Measurements from ENCODE around the gene KPNB1.

KPNB1 gene

GRCh38 chr17:47695429-47696376 lies 46.0 kb downstream of the KPNB1 start:
- H3K9me3 Mint-ChIP-seq (ENCODE audit: low read depth): no peaks in the 10 kb centered on the region
- H3K27me3 Mint-ChIP-seq: no peaks in the 10 kb centered on the region
- peaks cover 4% of the 10 kb centered on the region for H3K36me3 Mint-ChIP-seq
- H3K27ac Mint-ChIP-seq: peak overlapping the region; percentile 91
- H3K4me3 Mint-ChIP-seq: peak overlapping the region; percentile 88
- H3K4me1 Mint-ChIP-seq (ENCODE audit: low read depth): peaks cover 57% of the 10 kb centered on the region

- peaks cover 6% of the 10 kb centered on the region for H3K36me3 Mint-ChIP-seq
- peak overlapping the region; percentile 73 for H3K27ac Mint-ChIP-seq
- H3K9me3 Mint-ChIP-seq (ENCODE audit: low read depth): no peaks in the 10 kb centered on the region
- H3K4me3 Mint-ChIP-seq: peak overlapping the region; percentile 88
- H3K27me3 Mint-ChIP-seq: no peaks in the 10 kb centered on the region
- H3K4me1 Mint-ChIP-seq (ENCODE audit: low read depth): peaks cover 63% of the 10 kb centered on the region
These were observed 47.3 kb downstream of the KPNB1 start for GRCh38 chr17:47696717-47697642.

- no peaks in the 10 kb centered on the region for H3K9me3 Mint-ChIP-seq (ENCODE audit: low read depth)
- H3K36me3 Mint-ChIP-seq: peaks cover 6% of the 10 kb centered on the region
- H3K27me3 Mint-ChIP-seq: no peaks in the 10 kb centered on the region
- peaks cover 59% of the 10 kb centered on the region for H3K4me1 Mint-ChIP-seq (ENCODE audit: low read depth)
- peak overlapping the region; percentile 82 for H3K27ac Mint-ChIP-seq
- H3K4me3 Mint-ChIP-seq: peak overlapping the region; percentile 65
These were observed 48.4 kb downstream of the KPNB1 start for GRCh38 chr17:47697906-47698711.

- peak overlapping the region; percentile 65 for H3K4me3 Mint-ChIP-seq
- H3K36me3 Mint-ChIP-seq: peaks cover 6% of the 10 kb centered on the region
- H3K27me3 Mint-ChIP-seq: no peaks in the 10 kb centered on the region
- H3K9me3 Mint-ChIP-seq (ENCODE audit: low read depth): no peaks in the 10 kb centered on the region
- peaks cover 63% of the 10 kb centered on the region for H3K4me1 Mint-ChIP-seq (ENCODE audit: low read depth)
- H3K27ac Mint-ChIP-seq: peak overlapping the region; percentile 82
These were observed 49.2 kb downstream of the KPNB1 start for GRCh38 chr17:47698749-47699535.

- no peaks in the 10 kb centered on the region for H3K27me3 Mint-ChIP-seq
- peaks cover 69% of the 10 kb centered on the region for H3K4me1 Mint-ChIP-seq (ENCODE audit: low read depth)
- no peaks in the 10 kb centered on the region for H3K9me3 Mint-ChIP-seq (ENCODE audit: low read depth)
- H3K4me3 Mint-ChIP-seq: peak overlapping the region; percentile 67
- peak overlapping the region; percentile 64 for H3K27ac Mint-ChIP-seq
- H3K36me3 Mint-ChIP-seq: peaks cover 6% of the 10 kb centered on the region
These were observed 49.8 kb downstream of the KPNB1 start for GRCh38 chr17:47699536-47699840.

DNA sequence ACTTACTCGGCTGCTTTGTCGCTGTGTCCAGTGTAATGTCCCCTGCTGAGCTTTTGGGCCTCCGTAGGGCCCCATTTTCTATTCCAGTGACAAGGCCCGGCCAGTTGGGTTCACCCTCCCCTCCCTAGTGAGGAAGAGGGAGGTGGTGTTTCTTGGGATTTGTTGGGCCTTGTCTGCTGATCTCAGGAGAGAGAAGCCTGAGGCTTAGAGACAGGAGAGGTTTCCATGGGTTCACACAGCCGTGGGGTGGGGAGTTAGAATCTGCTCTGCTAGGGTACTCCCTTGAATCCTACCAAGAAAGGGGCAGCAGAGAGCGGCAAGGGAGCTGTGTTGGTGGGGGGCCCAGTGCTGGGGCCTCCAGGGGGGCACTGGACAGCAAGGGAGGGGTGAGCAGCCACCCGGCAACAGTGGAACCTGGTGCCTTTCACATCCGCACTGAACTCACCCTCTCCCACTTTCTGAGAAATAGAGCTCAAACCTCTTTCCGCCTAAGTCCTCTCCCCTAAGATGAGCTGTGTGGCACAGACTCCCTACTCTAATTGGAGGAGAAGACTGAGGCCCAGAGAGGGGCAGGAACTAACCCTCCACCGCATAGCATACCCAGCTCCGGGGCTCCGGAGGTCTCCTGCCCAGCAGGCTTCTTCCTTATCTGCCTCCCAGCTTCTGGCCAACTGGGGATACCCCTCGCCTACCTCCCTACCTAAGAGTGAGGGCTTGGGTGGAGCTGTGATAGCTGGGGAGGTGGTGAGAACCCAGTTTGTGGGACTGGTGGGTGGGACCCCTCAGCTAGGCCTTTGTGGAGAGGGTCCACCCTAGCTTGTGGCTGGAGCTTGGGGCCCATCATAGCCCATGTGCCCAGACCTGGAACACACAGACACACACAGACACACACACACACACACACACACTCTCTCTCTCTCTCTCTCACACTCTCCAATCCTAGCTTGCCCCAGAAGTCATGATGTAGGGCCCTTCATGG lies 51.0 kb downstream of the KPNB1 start:
- Mint-ChIP-seq H3K4me3 (peak overlapping the region; percentile 52), H3K27me3 (no peaks in the 10 kb centered on the region), H3K36me3 (peaks cover 8% of the 10 kb centered on the region), H3K9me3 (ENCODE audit: low read depth) (no peaks in the 10 kb centered on the region), H3K27ac (peak overlapping the region; percentile 83), H3K4me1 (ENCODE audit: low read depth) (peaks cover 73% of the 10 kb centered on the region)

DNA sequence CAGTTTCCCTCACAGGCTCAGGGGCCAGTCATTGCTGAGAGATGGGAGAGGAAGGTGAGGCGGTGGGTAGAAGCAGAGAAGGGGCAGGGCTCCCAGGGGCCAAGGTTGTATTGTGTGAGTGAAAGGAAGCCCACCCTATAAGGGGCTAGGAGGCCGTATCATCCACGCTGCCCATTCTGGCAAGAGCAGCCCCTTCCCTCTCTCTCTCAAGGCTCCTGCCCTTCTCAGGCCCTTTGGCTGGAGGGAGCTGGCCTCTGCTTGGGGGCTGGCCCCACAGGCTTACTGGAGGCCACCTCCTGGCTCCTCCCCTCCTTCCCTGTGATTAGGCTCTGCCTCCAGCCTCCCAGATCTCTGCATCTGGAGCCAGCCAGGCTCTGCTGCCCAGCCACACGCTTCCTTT lies 51.9 kb downstream of the KPNB1 start:
- peaks cover 77% of the 10 kb centered on the region for H3K4me1 Mint-ChIP-seq (ENCODE audit: low read depth)
- peak overlapping the region; percentile 83 for H3K27ac Mint-ChIP-seq
- peaks cover 8% of the 10 kb centered on the region for H3K36me3 Mint-ChIP-seq
- no peaks in the 10 kb centered on the region for H3K27me3 Mint-ChIP-seq
- H3K4me3 Mint-ChIP-seq: peak overlapping the region; percentile 52
- H3K9me3 Mint-ChIP-seq (ENCODE audit: low read depth): no peaks in the 10 kb centered on the region

GRCh38 chr17:47702391-47702995 lies 52.8 kb downstream of the KPNB1 start:
- H3K36me3 Mint-ChIP-seq: peaks cover 6% of the 10 kb centered on the region
- peaks cover 78% of the 10 kb centered on the region for H3K4me1 Mint-ChIP-seq (ENCODE audit: low read depth)
- no peaks in the 10 kb centered on the region for H3K9me3 Mint-ChIP-seq (ENCODE audit: low read depth)
- H3K4me3 Mint-ChIP-seq: peak overlapping the region; percentile 51
- no peaks in the 10 kb centered on the region for H3K27me3 Mint-ChIP-seq
- H3K27ac Mint-ChIP-seq: peak overlapping the region; percentile 83

DNA sequence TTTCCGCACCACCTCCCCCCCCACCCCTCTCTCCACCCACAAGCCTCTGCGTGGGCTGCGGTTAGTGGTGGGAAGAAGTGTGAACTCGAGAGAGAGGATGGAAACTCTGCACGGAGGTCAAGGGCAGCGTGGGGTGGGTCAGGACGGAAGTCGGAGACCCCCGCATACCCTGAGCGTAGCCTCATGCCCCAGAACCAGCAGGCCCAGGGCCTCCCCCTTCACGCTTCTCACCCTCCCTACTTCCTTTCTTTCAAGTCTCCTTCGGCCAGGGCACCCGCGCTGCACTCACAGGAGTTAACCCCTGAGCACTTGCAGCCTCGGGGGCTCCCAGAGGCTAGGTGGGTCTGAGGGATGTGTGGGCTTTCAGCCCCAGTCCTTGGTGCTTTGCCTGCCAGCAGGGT lies 53.5 kb downstream of the KPNB1 start:
- no peaks in the 10 kb centered on the region for H3K27me3 Mint-ChIP-seq
- peaks cover 6% of the 10 kb centered on the region for H3K36me3 Mint-ChIP-seq
- H3K4me3 Mint-ChIP-seq: peak overlapping the region; percentile 82
- H3K9me3 Mint-ChIP-seq (ENCODE audit: low read depth): no peaks in the 10 kb centered on the region
- peak overlapping the region; percentile 94 for H3K27ac Mint-ChIP-seq
- peaks cover 78% of the 10 kb centered on the region for H3K4me1 Mint-ChIP-seq (ENCODE audit: low read depth)

GRCh38 chr17:47703671-47704070 lies 54.0 kb downstream of the KPNB1 start:
- Mint-ChIP-seq H3K4me1 (ENCODE audit: low read depth) (peaks cover 74% of the 10 kb centered on the region), H3K9me3 (ENCODE audit: low read depth) (no peaks in the 10 kb centered on the region), H3K4me3 (peak overlapping the region; percentile 82), H3K27ac (peak overlapping the region; percentile 94), H3K36me3 (peaks cover 6% of the 10 kb centered on the region), H3K27me3 (no peaks in the 10 kb centered on the region)

GRCh38 chr17:47704116-47704515 lies 54.4 kb downstream of the KPNB1 start:
- Mint-ChIP-seq H3K4me1 (ENCODE audit: low read depth) (peaks cover 70% of the 10 kb centered on the region), H3K36me3 (peaks cover 6% of the 10 kb centered on the region), H3K9me3 (ENCODE audit: low read depth) (no peaks in the 10 kb centered on the region), H3K27ac (peak overlapping the region; percentile 94), H3K4me3 (peak overlapping the region; percentile 82), H3K27me3 (no peaks in the 10 kb centered on the region)

DNA sequence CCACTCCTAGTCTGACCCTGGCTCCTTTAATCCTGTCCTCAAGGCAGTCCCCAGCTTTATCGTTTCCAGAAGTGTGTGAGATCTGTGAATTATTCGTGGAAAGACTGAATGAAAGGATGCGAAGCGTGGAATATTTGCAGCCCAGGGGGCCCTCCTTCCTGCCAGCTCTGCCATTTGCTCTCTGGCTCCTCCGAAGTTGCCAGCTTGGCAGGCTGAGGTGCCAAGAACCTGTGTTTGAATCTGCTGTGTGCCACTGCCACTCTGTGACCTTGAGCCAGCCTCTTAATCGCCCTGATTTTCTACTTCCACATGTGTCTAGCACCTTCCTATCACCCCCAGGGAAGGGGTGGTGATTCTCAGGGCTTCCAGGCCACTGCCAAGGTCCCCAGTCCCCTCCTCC lies 55.0 kb downstream of the KPNB1 start:
- Mint-ChIP-seq H3K9me3 (ENCODE audit: low read depth) (no peaks in the 10 kb centered on the region), H3K27me3 (no peaks in the 10 kb centered on the region), H3K36me3 (peaks cover 7% of the 10 kb centered on the region), H3K4me1 (ENCODE audit: low read depth) (peaks cover 69% of the 10 kb centered on the region), H3K4me3 (peak overlapping the region; percentile 82), H3K27ac (peak overlapping the region; percentile 94)

Data from activated naive CD8-positive, alpha-beta T cell (primary cell).